K562 (cell line): Measurements from ENCODE around the gene DUSP19.

Experiments
- FOS ChIP-seq: IDR thresholded peaks from 3 replicates; pipeline ENCODE4 v1.6.1; 2011; ENCODE audit not compliant: insufficient read length; ENCODE audit errors: extremely low read depth
- SRSF9 ChIP-seq: fragments of 200-400 bp; formaldehyde crosslinking; IDR thresholded peaks from 2 replicates; pipeline ENCODE4 v1.6.1; 2017; ENCODE audit warnings: low read depth, low read length, borderline replicate concordance
- ZNF263 ChIP-seq: sonication (generic); formaldehyde crosslinking; IDR thresholded peaks from 2 replicates; pipeline ENCODE4 v1.8.0; 2022; ENCODE audit warnings: mild to moderate bottlenecking, missing genetic modification reagents, borderline replicate concordance
- TF ChIP-seq, protein P1 (sequence below): sonication (generic); formaldehyde crosslinking; IDR thresholded peaks from 2 replicates; pipeline ENCODE4 v1.8.1; 2022; ENCODE audit warnings: missing genetic modification reagents
- TF ChIP-seq, protein P2 (sequence below), 3 experiments: IDR thresholded peaks in 2 of 3; conservative IDR thresholded peaks in 1 of 3; 2 replicates each; pipeline ENCODE4 v1.5.1; 2011 to 2012; ENCODE audit warnings: low read length in 3 of 3, mild to moderate bottlenecking in 3 of 3, control low read depth in 2 of 3, improper control_type of control experiment in 1 of 3, inconsistent platforms in 1 of 3, low read depth in 1 of 3, mixed read lengths in 1 of 3, moderate library complexity in 1 of 3; ENCODE audit not compliant: insufficient read depth in 2 of 3

DNA sequence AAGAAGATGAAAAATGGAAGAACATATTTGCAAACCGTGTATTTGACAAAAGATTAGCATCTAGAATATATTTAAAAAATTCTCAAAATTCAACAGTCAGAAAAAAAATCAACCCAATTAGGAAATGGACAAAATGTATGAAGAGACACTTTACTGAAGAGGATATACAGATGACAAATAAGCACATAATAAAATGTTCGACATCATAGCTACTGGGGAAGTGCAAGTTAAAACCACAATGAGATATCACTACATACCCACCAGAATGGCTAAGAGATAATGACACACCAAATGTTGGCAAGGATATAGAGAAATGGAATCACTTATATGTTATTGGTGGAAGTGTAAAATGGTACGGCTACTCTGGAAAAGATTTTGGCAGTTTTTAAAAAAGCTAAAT, 34.0 kb downstream of the DUSP19 start:
- TF ChIP-seq SRSF9 (no peak), ZNF263 (CRISPR knock-in tag) (no peak), FOS (no peak)
- TF ChIP-seq, protein P1, sequence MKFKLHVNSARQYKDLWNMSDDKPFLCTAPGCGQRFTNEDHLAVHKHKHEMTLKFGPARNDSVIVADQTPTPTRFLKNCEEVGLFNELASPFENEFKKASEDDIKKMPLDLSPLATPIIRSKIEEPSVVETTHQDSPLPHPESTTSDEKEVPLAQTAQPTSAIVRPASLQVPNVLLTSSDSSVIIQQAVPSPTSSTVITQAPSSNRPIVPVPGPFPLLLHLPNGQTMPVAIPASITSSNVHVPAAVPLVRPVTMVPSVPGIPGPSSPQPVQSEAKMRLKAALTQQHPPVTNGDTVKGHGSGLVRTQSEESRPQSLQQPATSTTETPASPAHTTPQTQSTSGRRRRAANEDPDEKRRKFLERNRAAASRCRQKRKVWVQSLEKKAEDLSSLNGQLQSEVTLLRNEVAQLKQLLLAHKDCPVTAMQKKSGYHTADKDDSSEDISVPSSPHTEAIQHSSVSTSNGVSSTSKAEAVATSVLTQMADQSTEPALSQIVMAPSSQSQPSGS: no peak
- TF ChIP-seq, protein P2, sequence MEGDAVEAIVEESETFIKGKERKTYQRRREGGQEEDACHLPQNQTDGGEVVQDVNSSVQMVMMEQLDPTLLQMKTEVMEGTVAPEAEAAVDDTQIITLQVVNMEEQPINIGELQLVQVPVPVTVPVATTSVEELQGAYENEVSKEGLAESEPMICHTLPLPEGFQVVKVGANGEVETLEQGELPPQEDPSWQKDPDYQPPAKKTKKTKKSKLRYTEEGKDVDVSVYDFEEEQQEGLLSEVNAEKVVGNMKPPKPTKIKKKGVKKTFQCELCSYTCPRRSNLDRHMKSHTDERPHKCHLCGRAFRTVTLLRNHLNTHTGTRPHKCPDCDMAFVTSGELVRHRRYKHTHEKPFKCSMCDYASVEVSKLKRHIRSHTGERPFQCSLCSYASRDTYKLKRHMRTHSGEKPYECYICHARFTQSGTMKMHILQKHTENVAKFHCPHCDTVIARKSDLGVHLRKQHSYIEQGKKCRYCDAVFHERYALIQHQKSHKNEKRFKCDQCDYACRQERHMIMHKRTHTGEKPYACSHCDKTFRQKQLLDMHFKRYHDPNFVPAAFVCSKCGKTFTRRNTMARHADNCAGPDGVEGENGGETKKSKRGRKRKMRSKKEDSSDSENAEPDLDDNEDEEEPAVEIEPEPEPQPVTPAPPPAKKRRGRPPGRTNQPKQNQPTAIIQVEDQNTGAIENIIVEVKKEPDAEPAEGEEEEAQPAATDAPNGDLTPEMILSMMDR (IDR thresholded peaks at IDR 0.05 in 2 of 3, conservative IDR thresholded peaks at IDR 0.05 in 1 of 3; ENCODE audit: insufficient read depth in 2 of 3, low read depth in 1 of 3, low read length in 3 of 3): no peak
